ENCODE measurements around the gene EML3. TPM values are rescaled to one million over a fixed set of nuclear protein-coding genes. Genes with fewer than 3 reads are reported as not detected.

Gene EML3
- total RNA-seq, 2 experiments from 2014 or later: 113 to 116 TPM

DNA sequence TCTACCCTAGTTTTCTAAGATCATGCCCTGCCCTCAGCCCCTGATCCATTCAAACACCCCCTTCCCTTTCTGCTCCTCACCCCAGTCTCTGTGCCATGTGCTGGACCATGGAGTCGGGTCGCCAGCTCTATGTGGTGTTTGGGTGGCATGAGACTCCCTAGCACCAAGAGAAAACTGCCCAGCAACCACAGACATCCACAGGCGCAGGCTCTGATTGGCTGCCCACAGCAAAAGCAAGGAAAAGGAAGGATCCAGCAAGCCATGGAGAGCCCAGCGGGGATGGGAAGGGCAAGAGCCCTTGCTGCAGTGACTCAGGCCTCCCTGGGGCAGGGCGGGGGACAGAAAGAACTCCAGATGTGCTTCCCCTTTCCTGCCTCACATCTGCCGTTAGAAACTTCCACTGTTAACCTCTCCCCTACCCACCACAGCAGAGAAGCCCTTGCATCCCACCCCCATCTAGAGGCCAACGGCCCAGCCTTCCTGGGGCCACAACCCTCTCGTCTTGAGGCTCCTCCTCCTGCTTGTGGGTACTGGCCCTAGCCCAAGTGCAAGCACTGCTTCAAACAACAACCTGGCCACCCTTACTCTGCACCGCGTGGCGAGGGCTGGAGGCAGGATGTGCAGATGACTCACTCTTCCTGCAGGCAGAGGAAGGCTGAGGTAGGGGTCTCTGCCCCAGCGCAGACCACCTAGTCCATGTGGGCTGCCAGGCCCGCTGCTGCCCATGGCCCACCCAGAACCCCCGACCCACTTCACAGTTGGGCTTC lies 56.3 kb downstream of the EML3 start:
- Mint-ChIP-seq H3K36me3 (peaks cover 30% of the 10 kb centered on the region), H3K27ac (peak overlapping the region; percentile 96), H3K4me1 (ENCODE audit: low read depth) (peaks cover 96% of the 10 kb centered on the region), H3K4me3 (peak overlapping the region; percentile 59), H3K27me3 (peaks cover 2% of the 10 kb centered on the region), H3K9me3 (no peaks in the 10 kb centered on the region)
- intact Hi-C loops (cut with micrococcal nuclease): loop anchor here (2.0 to 5.0 kb wide), 2 partner anchors 17 to 286 kb away; partner anchors contain the start of gene EEF1G
- DNase-seq: peak; percentile 94
- POLR2A ChIA-PET: interaction anchor here (0.9 to 9.1 kb wide), 20 partner anchors 10 to 326 kb away, joined by 3 to 188 read pairs (median 6); partner anchors contain the start of genes AHNAK, C11orf98, CSKMT and EEF1G
- CTCF ChIA-PET: interaction anchor here (0.8 to 7.5 kb wide), 8 partner anchors 9 to 131 kb away, joined by 3 to 172 read pairs (median 8); partner anchors contain the start of genes AHNAK, C11orf98, CSKMT and TUT1

DNA sequence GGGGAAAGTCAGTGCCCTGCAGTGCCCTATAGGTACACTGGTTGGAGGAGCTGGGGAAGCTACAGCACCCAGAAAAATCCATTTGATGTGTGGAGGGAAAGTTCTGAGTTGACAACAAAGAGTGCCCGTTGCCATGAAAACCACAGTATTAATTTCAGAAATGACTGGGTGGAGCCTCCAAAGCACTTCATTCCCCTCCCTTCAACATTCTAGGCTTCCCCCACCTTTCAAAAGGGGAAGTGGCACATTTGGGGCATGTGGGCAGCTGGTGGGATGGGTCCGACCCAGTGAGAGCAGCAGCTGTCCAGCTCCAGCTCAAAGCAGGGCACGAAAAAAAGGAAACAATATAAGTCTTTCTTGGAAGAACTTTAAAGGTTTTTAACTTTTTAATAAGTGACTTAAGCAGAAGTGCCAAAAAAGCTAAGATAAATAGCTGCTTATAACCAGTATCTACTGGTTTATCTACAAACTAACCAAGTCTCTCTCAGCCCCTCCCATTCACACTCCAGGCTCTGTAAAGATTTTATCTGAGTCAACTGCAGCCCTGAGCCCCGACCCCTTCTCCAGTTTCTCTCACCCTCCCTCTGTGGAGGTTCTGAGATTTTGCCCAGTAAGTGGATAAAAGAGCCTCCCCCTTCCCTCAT lies 57.0 kb downstream of the EML3 start:
- H3K4me1 Mint-ChIP-seq (ENCODE audit: low read depth): peaks cover 96% of the 10 kb centered on the region
- POLR2A ChIA-PET: interaction anchor here (0.9 to 9.1 kb wide), 8 partner anchors 13 to 300 kb away, joined by 3 to 188 read pairs (median 8); partner anchors contain the start of genes AHNAK, C11orf98, CSKMT and EEF1G
- H3K4me3 Mint-ChIP-seq: peak overlapping the region; percentile 59
- peaks cover 2% of the 10 kb centered on the region for H3K27me3 Mint-ChIP-seq
- H3K36me3 Mint-ChIP-seq: peaks cover 23% of the 10 kb centered on the region
- intact Hi-C loops (cut with micrococcal nuclease): loop anchor here (1.0 to 5.0 kb wide), 4 partner anchors 9 to 287 kb away; partner anchors contain the start of genes AHNAK and EEF1G
- no peaks in the 10 kb centered on the region for H3K9me3 Mint-ChIP-seq
- peak; percentile 78 for DNase-seq
- CTCF ChIA-PET: interaction anchor here (1.7 to 7.5 kb wide), 3 partner anchors 9 to 130 kb away, joined by 7 to 161 read pairs (median 123); partner anchors contain the start of gene AHNAK
- H3K27ac Mint-ChIP-seq: peak overlapping the region; percentile 96

DNA sequence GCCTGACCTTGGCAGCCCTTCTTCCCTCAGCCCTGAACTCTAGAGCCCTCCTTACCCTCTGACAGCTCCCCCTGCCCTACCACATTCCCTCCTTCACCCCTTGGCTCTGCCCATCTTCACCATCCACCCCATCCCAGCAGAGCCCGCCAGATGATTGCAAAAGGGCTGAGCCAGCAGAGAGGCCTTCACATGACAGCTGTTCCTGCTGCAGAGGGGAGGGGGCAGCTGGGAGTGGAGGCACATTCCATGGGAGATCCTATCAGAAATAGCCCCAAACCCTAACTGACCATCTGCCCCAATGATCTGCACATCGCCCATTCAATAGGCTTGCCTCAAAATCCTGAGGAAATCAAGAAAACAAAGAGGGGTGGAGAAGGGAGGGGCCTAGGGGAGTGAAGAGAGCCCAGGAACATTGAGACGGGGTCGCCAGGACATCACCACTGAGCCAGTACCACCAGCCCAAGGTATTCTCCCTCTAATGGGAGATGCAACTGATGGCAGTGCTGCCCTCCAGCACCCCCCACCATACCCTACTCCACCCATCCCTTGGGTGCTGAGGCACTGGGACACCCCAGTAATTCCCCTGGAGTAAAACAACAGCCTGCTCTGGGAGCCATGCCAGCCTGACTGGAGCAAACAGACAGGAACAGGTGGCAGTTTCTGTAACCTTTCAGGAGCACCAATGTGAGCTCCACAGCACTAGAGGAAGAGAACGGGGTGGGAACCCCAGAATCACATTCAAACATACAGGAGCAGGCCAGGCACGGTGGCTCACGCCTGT lies 58.0 kb downstream of the EML3 start:
- Mint-ChIP-seq H3K36me3 (peaks cover 14% of the 10 kb centered on the region), H3K27me3 (peaks cover 2% of the 10 kb centered on the region), H3K27ac (peak overlapping the region; percentile 83), H3K9me3 (no peaks in the 10 kb centered on the region), H3K4me3 (peak overlapping the region; percentile 10), H3K4me1 (ENCODE audit: low read depth) (peaks cover 94% of the 10 kb centered on the region)
- DNase-seq: no peak
- ChIA-PET CTCF (interaction anchor here (4.7 to 7.5 kb wide), 3 partner anchors 13 to 130 kb away, joined by 36 to 161 read pairs (median 123); no protein-coding TSS in a partner anchor), POLR2A (interaction anchor here (0.7 to 9.1 kb wide), 8 partner anchors 12 to 287 kb away, joined by 3 to 188 read pairs (median 7); partner anchors contain the start of genes AHNAK, C11orf98, CSKMT and EEF1G)
- intact Hi-C loops (cut with micrococcal nuclease): loop anchor here (1.0 to 5.0 kb wide), 4 partner anchors 8 to 587 kb away; partner anchors contain the start of genes AHNAK and FTH1

DNA sequence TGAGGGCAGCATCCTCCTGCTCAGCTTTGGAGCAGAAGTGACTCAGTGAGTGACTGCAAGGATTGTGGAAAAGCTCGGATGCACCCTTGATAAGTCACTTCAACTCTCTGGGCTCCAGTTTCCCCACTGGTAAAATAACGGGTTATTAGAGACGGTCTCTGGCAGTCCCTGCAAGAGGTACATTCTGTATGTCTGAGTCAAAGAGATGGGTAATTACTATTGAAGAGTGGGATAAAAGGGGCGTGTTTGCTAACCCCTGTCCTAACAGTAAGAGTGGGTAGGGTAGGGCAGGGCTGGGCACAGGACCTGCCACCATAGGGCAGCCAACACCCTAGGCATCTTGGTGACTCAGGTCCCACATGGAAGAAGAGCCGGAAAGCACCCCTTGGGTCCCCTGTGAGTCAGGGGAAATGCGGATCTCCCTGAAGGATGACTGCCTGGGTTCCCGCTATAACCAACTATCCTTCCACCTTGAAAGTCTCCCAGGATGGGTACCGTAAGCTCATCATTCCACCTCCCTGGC lies 58.7 kb downstream of the EML3 start:
- peak; percentile 45 for DNase-seq
- Mint-ChIP-seq H3K27me3 (peaks cover 2% of the 10 kb centered on the region), H3K4me1 (ENCODE audit: low read depth) (peaks cover 89% of the 10 kb centered on the region), H3K36me3 (peaks cover 8% of the 10 kb centered on the region), H3K9me3 (no peaks in the 10 kb centered on the region), H3K4me3 (peak overlapping the region; percentile 10), H3K27ac (peak overlapping the region; percentile 85)
- CTCF ChIA-PET: interaction anchor here (2.4 to 6.7 kb wide), 3 partner anchors 12 to 141 kb away, joined by 6 to 123 read pairs (median 36); no protein-coding TSS in a partner anchor
- intact Hi-C loops (cut with micrococcal nuclease): loop anchor here (5.0 kb wide), 1 partner anchor 587 kb away; the partner anchor contains the start of gene FTH1
- POLR2A ChIA-PET: interaction anchor here (0.6 to 9.1 kb wide), 5 partner anchors 11 to 287 kb away, joined by 3 to 188 read pairs (median 3); partner anchors contain the start of genes AHNAK, B3GAT3 and HNRNPUL2

DNA sequence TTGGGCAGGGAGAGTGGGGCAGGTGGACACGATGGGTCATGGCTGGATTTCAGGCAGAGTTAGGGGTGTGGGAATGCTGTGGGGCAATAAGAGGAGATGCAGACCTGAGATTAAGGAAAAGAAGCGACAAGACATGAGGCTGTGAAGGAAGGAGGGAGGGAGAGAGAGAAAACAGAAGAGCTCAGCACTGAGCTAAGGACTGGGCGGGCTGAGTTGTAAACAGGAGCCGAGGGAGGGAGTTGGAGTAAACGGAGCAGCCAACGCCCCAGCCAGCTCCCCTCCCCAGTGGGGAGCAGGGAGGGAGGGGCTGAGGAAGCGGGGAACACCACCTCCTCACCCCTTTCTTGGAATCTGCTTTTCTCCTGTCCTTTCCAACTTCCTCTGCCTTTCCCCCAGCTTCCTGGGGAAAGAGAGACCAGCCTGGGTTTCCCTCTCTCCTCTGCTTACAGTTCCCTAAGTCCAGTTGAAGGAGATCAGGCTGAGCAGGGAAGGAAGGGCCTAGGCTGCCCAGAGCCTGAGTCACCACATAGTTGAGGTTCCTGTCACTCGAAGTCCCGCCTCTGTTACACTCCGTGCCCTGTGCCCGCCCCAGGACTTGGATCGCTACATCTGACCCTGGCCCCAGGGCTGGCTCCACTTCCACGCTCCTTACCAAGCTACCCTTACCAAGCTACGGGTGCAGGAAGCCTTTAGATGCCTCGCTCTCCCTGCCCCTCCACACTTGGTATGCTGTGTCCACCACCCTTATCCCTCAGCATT lies 59.3 kb downstream of the EML3 start:
- Mint-ChIP-seq H3K4me1 (ENCODE audit: low read depth) (peaks cover 88% of the 10 kb centered on the region), H3K4me3 (peak overlapping the region; percentile 33), H3K27me3 (peaks cover 2% of the 10 kb centered on the region), H3K9me3 (no peaks in the 10 kb centered on the region), H3K27ac (peak overlapping the region; percentile 85), H3K36me3 (peaks cover 5% of the 10 kb centered on the region)
- ChIA-PET POLR2A (interaction anchor here (0.6 to 9.1 kb wide), 6 partner anchors 10 to 288 kb away, joined by 3 to 188 read pairs (median 4); partner anchors contain the start of genes AHNAK, B3GAT3, HNRNPUL2 and TUT1), CTCF (interaction anchor here (0.6 to 6.7 kb wide), 4 partner anchors 11 to 328 kb away, joined by 4 to 123 read pairs (median 21); no protein-coding TSS in a partner anchor)
- intact Hi-C loops (cut with micrococcal nuclease): loop anchor here (5.0 kb wide), 1 partner anchor 586 kb away; the partner anchor contains the start of gene FTH1
- DNase-seq: peak; percentile 72

DNA sequence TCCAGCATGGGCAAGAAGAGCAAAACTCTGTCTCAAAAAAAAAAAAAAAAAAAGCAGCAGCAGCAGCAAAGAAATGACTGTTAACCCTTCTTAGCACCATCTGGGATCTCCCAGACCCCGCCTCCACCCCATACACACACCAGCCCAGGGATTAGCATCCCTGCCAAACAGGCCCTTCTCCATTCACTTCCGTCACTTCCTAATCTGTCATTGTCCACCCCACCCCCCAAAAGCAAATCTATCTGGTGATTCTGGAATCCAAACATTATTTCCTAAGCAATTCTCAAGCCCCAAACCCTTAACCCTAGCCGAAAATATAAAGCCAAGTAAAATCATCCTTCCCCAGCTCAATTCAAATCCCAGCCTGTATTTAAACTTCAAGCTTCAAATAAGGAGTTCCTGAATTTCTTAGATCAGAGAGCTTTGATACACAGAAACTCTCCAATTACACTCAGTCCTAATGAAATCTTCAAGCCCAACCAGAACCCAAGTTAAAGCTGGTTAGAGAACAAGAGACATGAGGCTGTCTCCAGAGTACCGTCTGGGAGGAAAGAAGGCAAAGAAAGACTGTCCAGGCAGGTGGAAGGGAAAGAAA lies 60.0 kb downstream of the EML3 start:
- Mint-ChIP-seq H3K9me3 (no peaks in the 10 kb centered on the region), H3K27me3 (peaks cover 2% of the 10 kb centered on the region), H3K36me3 (peaks cover 4% of the 10 kb centered on the region), H3K4me3 (peak overlapping the region; percentile 33), H3K4me1 (ENCODE audit: low read depth) (peaks cover 88% of the 10 kb centered on the region), H3K27ac (peak overlapping the region; percentile 85)
- ChIA-PET CTCF (interaction anchor here (0.6 to 6.7 kb wide), 7 partner anchors 8 to 329 kb away, joined by 3 to 123 read pairs (median 9); no protein-coding TSS in a partner anchor), POLR2A (interaction anchor here (0.7 to 9.1 kb wide), 13 partner anchors 8 to 328 kb away, joined by 3 to 188 read pairs (median 6); partner anchors contain the start of genes AHNAK, C11orf98, CSKMT and EEF1G)
- no peak for DNase-seq
- intact Hi-C loops (cut with micrococcal nuclease): loop anchor here (1.0 to 5.0 kb wide), 2 partner anchors 8 to 585 kb away; partner anchors contain the start of gene FTH1

Small RNA genes within 50 kb of the gene (microRNA-seq; reads per million reads assigned to microRNA genes)
- 2.0 reads per million for gene MIR6747 (ENCODE audit: borderline microRNAs expressed, borderline number of aligned reads, borderline replicate concordance)

Other genes starting within 250 kb of the EML3 start
- not detected for gene SCGB1A1, start 193.7 kb downstream of the EML3 start, total RNA-seq
- gene AHNAK, start 66.0 kb downstream of the EML3 start, total RNA-seq: 10 to 100 TPM; 83.7 to 85.2 TPM
- 1,000 to 10,000 TPM; 1,956 to 1,989 TPM for gene EEF1G, start 38.9 kb downstream of the EML3 start, total RNA-seq
- gene TUT1, start 21.3 kb downstream of the EML3 start, total RNA-seq: 10 to 100 TPM; 32.7 to 34.2 TPM
- 100 to 1,000 TPM; 166 to 167 TPM for gene MTA2, start 10.9 kb downstream of the EML3 start, total RNA-seq
- gene ROM1, start 482 bp upstream of the EML3 start, total RNA-seq: 1 to 10 TPM; 1.1 to 1.5 TPM
- 10 to 100 TPM; 67.0 to 70.4 TPM for gene B3GAT3, start 9.2 kb upstream of the EML3 start, total RNA-seq
- 100 to 1,000 TPM; 247 to 249 TPM for gene GANAB, start 33.8 kb upstream of the EML3 start, total RNA-seq
- gene INTS5, start 40.5 kb upstream of the EML3 start, total RNA-seq: 10 to 100 TPM; 30.2 to 30.8 TPM
- gene C11orf98, start 52.4 kb upstream of the EML3 start, total RNA-seq: 100 to 1,000 TPM; 107 to 110 TPM
- gene CSKMT, start 52.5 kb upstream of the EML3 start, total RNA-seq: 10 to 100 TPM; 27.7 to 33.9 TPM
- gene UQCC3, start 58.9 kb upstream of the EML3 start, total RNA-seq: 1 to 10 TPM; 6.0 to 6.2 TPM
- 10 to 100 TPM; 10.8 to 14.1 TPM for gene LBHD1, start 59.5 kb upstream of the EML3 start, total RNA-seq
- 100 to 1,000 TPM; 110 to 116 TPM for gene UBXN1, start 66.3 kb upstream of the EML3 start, total RNA-seq
- gene LRRN4CL, start 76.8 kb upstream of the EML3 start, total RNA-seq: under 1 TPM; 0.12 to 0.21 TPM
- 10 to 100 TPM; 18.0 to 20.4 TPM for gene BSCL2, start 94.6 kb upstream of the EML3 start, total RNA-seq
- not detected for gene GNG3, start 94.9 kb upstream of the EML3 start, total RNA-seq
- gene HNRNPUL2, start 114.7 kb upstream of the EML3 start, total RNA-seq: 10 to 100 TPM; 56.0 to 62.3 TPM
- gene TTC9C, start 115.7 kb upstream of the EML3 start, total RNA-seq: 10 to 100 TPM; 37.6 to 43.0 TPM
- gene ZBTB3, start 141.4 kb upstream of the EML3 start, total RNA-seq: 1 to 10 TPM; 8.4 to 9.7 TPM
- 100 to 1,000 TPM; 116 to 124 TPM for gene POLR2G, start 148.8 kb upstream of the EML3 start, total RNA-seq
- 10 to 100 TPM; 11.9 to 12.0 TPM for gene TAF6L, start 158.6 kb upstream of the EML3 start, total RNA-seq
- 10 to 100 TPM; 25.0 to 25.5 TPM for gene TMEM179B, start 174.6 kb upstream of the EML3 start, total RNA-seq
- gene TMEM223, start 179.2 kb upstream of the EML3 start, total RNA-seq: 10 to 100 TPM in 1 of 2 experiments, 1 to 10 TPM in 1; 9.2 to 10.2 TPM
- gene NXF1, start 192.7 kb upstream of the EML3 start, total RNA-seq: 10 to 100 TPM; 70.8 to 83.6 TPM
- 10 to 100 TPM; 24.6 to 29.2 TPM for gene STX5, start 219.3 kb upstream of the EML3 start, total RNA-seq
- gene TEX54, start 220.1 kb upstream of the EML3 start, total RNA-seq: under 1 TPM in 1 of 2 experiments, not detected in 1; 0.53 TPM
- gene WDR74, start 226.8 kb upstream of the EML3 start, total RNA-seq: 10 to 100 TPM; 72.6 to 73.0 TPM